CD4-positive, alpha-beta T cell (primary cell): ENCODE results near the gene BNIP2. TPM values are rescaled to one million over a fixed set of nuclear protein-coding genes. Genes with fewer than 3 reads are reported as not detected.
"Not testable (repeated sequence)": the region's sequence is repeated elsewhere in the genome, so short reads cannot be mapped to it uniquely, and the experiment has no call there.

Experiments used
- ATAC-seq: fragments of 200-7000 bp; cut with Tn5 transposase; one replicate; pipeline ENCODE4 v1.10.0; 2022; ENCODE audit warnings: mild to moderate bottlenecking; ENCODE audit not compliant: poor library complexity
- CTCF ChIA-PET: fragments of 350-600 bp; sonication (Branson Sonifier 250); formaldehyde crosslinking; loops from one replicate; lab custom pipeline; 2021; ENCODE audit warnings: antibody characterized with exemption, inconsistent platforms; lab: Charles Lee
- POLR2A ChIA-PET: fragments of 350-600 bp; sonication (Branson Sonifier 250); formaldehyde crosslinking; loops from one replicate; lab custom pipeline; 2021; ENCODE audit warnings: antibody characterized with exemption, inconsistent platforms; lab: Charles Lee
- DNase-seq, 14 experiments: peaks; one replicate each; pipeline ENCODE4 v3.0.0-alpha.2; 2013 to 2020; ENCODE audit warnings: mixed read lengths in 2 of 14
- H3K27ac ChIP-seq, 2 donors: one replicate each; pipeline versions ENCODE4 v1.5.1 to v1.7.0; 2013; ENCODE audit warnings: low read length in 2 of 2, low read depth in 1 of 2, mild to moderate bottlenecking in 1 of 2
- H3K27me3 ChIP-seq, 2 experiments: 1 replicate in 1 of 2; 2 replicates in 1 of 2; pipeline versions ENCODE4 v1.6.1 to v1.7.0; 2013; ENCODE audit warnings: low read length in 2 of 2, control low read depth in 1 of 2, mild to moderate bottlenecking in 1 of 2, moderate library complexity in 1 of 2; ENCODE audit not compliant: insufficient read depth in 2 of 2, control insufficient read depth in 1 of 2
- H3K36me3 ChIP-seq: one replicate; pipeline ENCODE4 v1.6.1; 2013; ENCODE audit warnings: low read length, control low read depth; ENCODE audit not compliant: insufficient read depth
- H3K4me1 ChIP-seq: one replicate; pipeline ENCODE4 v1.6.1; 2013; ENCODE audit warnings: low read length, control low read depth; ENCODE audit not compliant: insufficient read depth
- H3K4me3 ChIP-seq: one replicate; pipeline ENCODE4 v1.5.1; 2013; ENCODE audit warnings: mild to moderate bottlenecking, low read length, moderate library complexity
- H3K9me3 ChIP-seq, 2 experiments: 1 replicate in 1 of 2; 2 replicates in 1 of 2; pipeline versions ENCODE4 v1.6.1 to v1.7.0; 2013; ENCODE audit warnings: low read length in 2 of 2, mild to moderate bottlenecking in 2 of 2, control low read depth in 1 of 2, moderate library complexity in 1 of 2; ENCODE audit not compliant: control insufficient read depth in 1 of 2, insufficient read depth in 1 of 2
- H3K27ac Mint-ChIP-seq: one replicate; pipeline ENCODE4 v1.8.0; 2020; ENCODE audit warnings: mixed read lengths
- H3K27me3 Mint-ChIP-seq: one replicate; pipeline ENCODE4 v1.8.0; 2021; ENCODE audit warnings: mixed read lengths
- H3K36me3 Mint-ChIP-seq: one replicate; pipeline ENCODE4 v1.8.0; 2021; ENCODE audit warnings: low read depth, mixed read lengths
- H3K4me1 Mint-ChIP-seq: one replicate; pipeline ENCODE4 v1.8.0; 2021; ENCODE audit warnings: low read depth, mixed read lengths
- H3K4me3 Mint-ChIP-seq: one replicate; pipeline ENCODE4 v1.8.0; 2020; ENCODE audit warnings: mild to moderate bottlenecking, mixed read lengths
- H3K9me3 Mint-ChIP-seq: one replicate; pipeline ENCODE4 v1.8.0; 2020; ENCODE audit warnings: mixed read lengths
- CTCF ChIP-seq: fragments of 200-600 bp; IDR thresholded peaks from one replicate; pipeline ENCODE4 v1.8.0; 2022; ENCODE audit warnings: antibody characterized with exemption, mild to moderate bottlenecking
- intact Hi-C, 2 experiments: fragments of 100-400 bp; cut with DNase I in 1 of 2; cut with micrococcal nuclease in 1 of 2; formaldehyde crosslinking; loops; one replicate each; pipeline versions ENCODE4 v1.15.1 to v1.9.0; 2023 to 2025; cut with DNase I, micrococcal nuclease
- total RNA-seq, 174 experiments: library from RNA in 2 of 174; stranded (reverse) in 2 of 174; gene quantifications; one replicate each; pipeline ENCODE4 v1.2.3 and lab custom pipeline; 2021 to 2026

BNIP2 gene
- total RNA-seq, 2 experiments from 2014 or later: 109 TPM

GRCh38 chr15:59647085-59647484 lies 42.0 kb downstream of the BNIP2 start:
- H3K27ac Mint-ChIP-seq: no peak overlapping the region
- H3K9me3 Mint-ChIP-seq: no peaks in the 10 kb centered on the region
- intact Hi-C loops: no loop called here
- peaks cover 10% of the 10 kb centered on the region for H3K4me1 Mint-ChIP-seq
- Histone ChIP-seq H3K27ac (no peak overlapping the region), H3K4me1 (no peaks in the 10 kb centered on the region), H3K9me3 (no peaks in the 10 kb centered on the region), H3K4me3 (no peak overlapping the region), H3K36me3 (peaks cover 56% of the 10 kb centered on the region), H3K27me3 (no peaks in the 10 kb centered on the region)
- H3K36me3 Mint-ChIP-seq: peaks cover 51% of the 10 kb centered on the region
- ChIA-PET CTCF (interaction anchor here (0.6 kb wide), 1 partner anchor 794 kb away, joined by 3 read pairs; no protein-coding TSS in a partner anchor), POLR2A (no interaction called here)
- no peak for DNase-seq
- no peak for ATAC-seq
- no peak overlapping the region for H3K4me3 Mint-ChIP-seq
- TF ChIP-seq CTCF: no peak
- H3K27me3 Mint-ChIP-seq: no peaks in the 10 kb centered on the region

- ChIA-PET CTCF (no interaction called here), POLR2A (no interaction called here)
- ATAC-seq (no peak), DNase-seq (no peak)
- no peak overlapping the region for H3K27ac Mint-ChIP-seq
- no peaks in the 10 kb centered on the region for H3K4me1 ChIP-seq
- intact Hi-C loops: no loop called here
- H3K27me3 ChIP-seq: no peaks in the 10 kb centered on the region
- H3K36me3 ChIP-seq: peaks cover 56% of the 10 kb centered on the region
- no peak overlapping the region for H3K4me3 ChIP-seq
- H3K9me3 Mint-ChIP-seq: no peaks in the 10 kb centered on the region
- H3K27ac ChIP-seq: no peak overlapping the region
- no peak overlapping the region for H3K4me3 Mint-ChIP-seq
- peaks cover 12% of the 10 kb centered on the region for H3K4me1 Mint-ChIP-seq
- no peaks in the 10 kb centered on the region for H3K9me3 ChIP-seq
- no peak for TF ChIP-seq CTCF
- H3K36me3 Mint-ChIP-seq: peaks cover 57% of the 10 kb centered on the region
- H3K27me3 Mint-ChIP-seq: no peaks in the 10 kb centered on the region
Measured at GRCh38 chr15:59646277-59646676, 42.8 kb downstream of the BNIP2 start.

DNA sequence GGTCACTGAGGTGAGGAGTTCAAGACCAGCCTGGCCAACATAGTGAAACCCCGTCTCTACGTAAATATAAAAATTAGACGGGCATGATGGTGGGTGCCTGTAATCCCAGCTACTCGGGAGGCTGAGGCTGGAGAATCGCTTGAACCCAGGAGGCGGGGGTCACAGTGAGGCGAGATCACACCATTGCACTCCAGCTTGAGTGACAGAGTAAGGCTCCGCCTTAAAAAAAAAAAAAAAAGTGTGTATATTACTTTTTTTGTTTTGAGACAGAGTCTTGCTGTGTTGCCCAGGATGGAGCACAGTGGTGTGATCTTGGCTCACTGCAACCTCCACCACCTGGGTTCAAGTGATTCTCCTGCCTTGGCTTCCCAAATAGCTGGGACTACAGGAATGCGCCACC lies 43.3 kb downstream of the BNIP2 start:
- H3K27ac Mint-ChIP-seq, DNase-seq, H3K27ac ChIP-seq, H3K9me3 ChIP-seq, H3K4me1 ChIP-seq, H3K9me3 Mint-ChIP-seq, POLR2A ChIA-PET, H3K27me3 Mint-ChIP-seq, intact Hi-C loops, H3K4me3 Mint-ChIP-seq, ATAC-seq, CTCF ChIA-PET, H3K27me3 ChIP-seq, H3K4me3 ChIP-seq: not testable (repeated sequence)
- Mint-ChIP-seq H3K36me3 (peaks cover 55% of the 10 kb centered on the region), H3K4me1 (peaks cover 12% of the 10 kb centered on the region)
- H3K36me3 ChIP-seq: peaks cover 55% of the 10 kb centered on the region

- Histone ChIP-seq H3K27ac (no peak overlapping the region), H3K9me3 (no peaks in the 10 kb centered on the region), H3K4me3 (no peak overlapping the region), H3K4me1 (no peaks in the 10 kb centered on the region), H3K27me3 (no peaks in the 10 kb centered on the region), H3K36me3 (peaks cover 49% of the 10 kb centered on the region)
- Mint-ChIP-seq H3K36me3 (peaks cover 51% of the 10 kb centered on the region), H3K9me3 (no peaks in the 10 kb centered on the region), H3K27ac (peak overlapping the region; percentile 2), H3K4me1 (peaks cover 8% of the 10 kb centered on the region), H3K4me3 (no peak overlapping the region), H3K27me3 (no peaks in the 10 kb centered on the region)
- TF ChIP-seq CTCF: no peak
- CTCF ChIA-PET: no interaction called here
- POLR2A ChIA-PET: no interaction called here
- no peak for ATAC-seq
- intact Hi-C loops: loop anchor here in 1 of 2 experiments (5.0 kb wide), 1 partner anchor 112 kb away; no protein-coding TSS in a partner anchor
- DNase-seq: no peak
Measured at GRCh38 chr15:59644756-59645155, 44.4 kb downstream of the BNIP2 start.
